Tibial nerve (tissue), 4 donors: ENCODE measurements around the gene MAPKAPK2.

Experiments used
- EP300 ChIP-seq, 2 donors: sonication (generic); formaldehyde crosslinking; IDR thresholded peaks; one replicate each; pipeline ENCODE4 v1.6.1; 2017; ENCODE audit warnings: antibody characterized with exemption in 2 of 2, mild to moderate bottlenecking in 1 of 2
- POLR2A ChIP-seq, 2 donors: fragments of 450-650 bp; IDR thresholded peaks; one replicate each; pipeline ENCODE4 v1.6.1; 2017; ENCODE audit warnings: antibody characterized with exemption in 2 of 2, mild to moderate bottlenecking in 2 of 2, moderate library complexity in 2 of 2
- TF ChIP-seq, protein P1 (sequence below), 5 experiments: fragments of 200-600 bp in 3 of 5; fragments of 450-650 bp in 2 of 5; sonication (generic) in 3 of 5; IDR thresholded peaks; one replicate each; pipeline ENCODE4 v1.5.1; 2016 to 2019; ENCODE audit warnings: antibody characterized with exemption in 5 of 5, mild to moderate bottlenecking in 3 of 5, moderate library complexity in 2 of 5

DNA sequence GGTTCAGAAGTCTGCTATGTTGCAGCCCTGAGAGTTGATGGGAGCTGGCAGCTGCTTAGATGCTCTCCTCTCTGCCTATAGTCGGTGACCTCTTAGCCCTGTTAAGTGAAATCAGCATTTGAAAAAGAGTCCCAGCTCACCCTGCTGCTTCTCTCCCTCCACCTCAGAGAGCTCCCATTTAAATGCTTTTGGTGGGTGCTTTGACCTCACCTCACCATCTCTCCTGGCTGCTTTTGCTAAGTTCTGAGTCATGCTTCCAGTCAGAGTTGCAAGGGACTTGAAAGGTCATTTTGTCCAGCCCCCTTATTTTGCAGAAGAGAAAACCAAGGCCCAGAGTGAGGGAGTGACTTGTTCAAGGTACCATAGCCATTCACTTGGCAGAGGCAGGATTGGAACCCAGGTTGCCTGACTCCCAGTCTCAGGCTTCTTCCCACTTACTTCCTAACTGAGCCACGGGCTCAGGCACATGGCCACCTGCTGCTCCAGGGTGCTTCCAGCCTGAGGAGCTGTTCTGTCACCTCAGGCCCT lies 3.3 kb downstream of the MAPKAPK2 start:
- TF ChIP-seq, protein P1, sequence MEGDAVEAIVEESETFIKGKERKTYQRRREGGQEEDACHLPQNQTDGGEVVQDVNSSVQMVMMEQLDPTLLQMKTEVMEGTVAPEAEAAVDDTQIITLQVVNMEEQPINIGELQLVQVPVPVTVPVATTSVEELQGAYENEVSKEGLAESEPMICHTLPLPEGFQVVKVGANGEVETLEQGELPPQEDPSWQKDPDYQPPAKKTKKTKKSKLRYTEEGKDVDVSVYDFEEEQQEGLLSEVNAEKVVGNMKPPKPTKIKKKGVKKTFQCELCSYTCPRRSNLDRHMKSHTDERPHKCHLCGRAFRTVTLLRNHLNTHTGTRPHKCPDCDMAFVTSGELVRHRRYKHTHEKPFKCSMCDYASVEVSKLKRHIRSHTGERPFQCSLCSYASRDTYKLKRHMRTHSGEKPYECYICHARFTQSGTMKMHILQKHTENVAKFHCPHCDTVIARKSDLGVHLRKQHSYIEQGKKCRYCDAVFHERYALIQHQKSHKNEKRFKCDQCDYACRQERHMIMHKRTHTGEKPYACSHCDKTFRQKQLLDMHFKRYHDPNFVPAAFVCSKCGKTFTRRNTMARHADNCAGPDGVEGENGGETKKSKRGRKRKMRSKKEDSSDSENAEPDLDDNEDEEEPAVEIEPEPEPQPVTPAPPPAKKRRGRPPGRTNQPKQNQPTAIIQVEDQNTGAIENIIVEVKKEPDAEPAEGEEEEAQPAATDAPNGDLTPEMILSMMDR (IDR thresholded peaks at IDR 0.05): no peak
- TF ChIP-seq EP300 (IDR thresholded peaks at IDR 0.05) (no peak), POLR2A (IDR thresholded peaks at IDR 0.05) (no peak)
